IgD-negative memory B cell (primary cell): ENCODE measurements around the gene RFWD3. TPM values are rescaled to one million over a fixed set of nuclear protein-coding genes. Genes with fewer than 3 reads are reported as not detected.
A peak's percentile ranks its signal among the peaks of the same experiment; 100 is the strongest.
"Not testable (repeated sequence)": the region's sequence is repeated elsewhere in the genome, so short reads cannot be mapped to it uniquely, and the experiment has no call there.

ENCODE experiments used
- H3K27ac Mint-ChIP-seq, 3 donors: one replicate each; pipeline ENCODE4 v1.8.0; 2020 to 2022; ENCODE audit warnings: mild to moderate bottlenecking in 3 of 3, mixed read lengths in 3 of 3, moderate library complexity in 1 of 3
- H3K27me3 Mint-ChIP-seq: one replicate; pipeline ENCODE4 v1.8.0; 2021; ENCODE audit warnings: mixed read lengths
- H3K36me3 Mint-ChIP-seq: one replicate; pipeline ENCODE4 v1.8.0; 2020; ENCODE audit warnings: mild to moderate bottlenecking, mixed read lengths
- H3K4me1 Mint-ChIP-seq, 3 donors: one replicate each; pipeline ENCODE4 v1.8.0; 2020 to 2022; ENCODE audit warnings: mixed read lengths in 3 of 3, mild to moderate bottlenecking in 1 of 3
- H3K4me3 Mint-ChIP-seq, 4 donors: one replicate each; pipeline ENCODE4 v1.8.0; 2020 to 2022; ENCODE audit warnings: mild to moderate bottlenecking in 4 of 4, mixed read lengths in 4 of 4, moderate library complexity in 3 of 4
- H3K9me3 Mint-ChIP-seq, 3 donors: one replicate each; pipeline ENCODE4 v1.8.0; 2020 to 2021; ENCODE audit warnings: mixed read lengths in 3 of 3, mild to moderate bottlenecking in 1 of 3
- polyA plus RNA-seq: library from polyadenylated mRNA; unstranded; fragments of 300-500 nt; fragmentation: Illumina TruSeq; gene quantifications from one replicate; pipeline ENCODE4 v1.2.3, GENCODE V29; 2021

Gene RFWD3
- polyA plus RNA-seq, 1 donor from 2014 or later: 30.1 TPM

DNA sequence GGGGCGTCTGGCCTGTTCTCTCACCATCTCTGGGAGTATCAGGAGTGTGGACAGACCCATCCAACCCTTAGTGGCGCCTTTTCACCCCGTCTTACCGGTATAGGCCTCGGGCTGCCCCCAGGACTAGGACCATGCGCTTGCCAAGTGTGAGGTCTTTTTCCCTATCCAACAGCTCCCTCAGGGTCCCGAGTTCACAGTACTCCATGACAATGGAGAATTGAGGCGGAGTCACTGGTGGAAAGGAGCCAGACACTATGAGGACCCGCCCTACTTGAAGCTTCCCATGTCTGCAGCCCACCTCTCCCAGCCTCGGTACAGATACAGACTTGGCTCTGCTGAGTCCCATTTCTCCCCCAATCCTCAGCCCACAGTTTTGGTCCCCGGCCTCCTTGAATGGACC is 15.9 kb upstream of the RFWD3 start:
- H3K27ac Mint-ChIP-seq: peak overlapping the region in 1 of 3 donors; percentile 50
- peaks cover 5% of the 10 kb centered on the region for H3K36me3 Mint-ChIP-seq
- no peak overlapping the region for H3K4me3 Mint-ChIP-seq
- H3K4me1 Mint-ChIP-seq: peaks cover 3 to 6% (median 5%) of the 10 kb centered on the region in 3 donors
- H3K27me3 Mint-ChIP-seq: no peaks in the 10 kb centered on the region
- H3K9me3 Mint-ChIP-seq: no peaks in the 10 kb centered on the region

DNA sequence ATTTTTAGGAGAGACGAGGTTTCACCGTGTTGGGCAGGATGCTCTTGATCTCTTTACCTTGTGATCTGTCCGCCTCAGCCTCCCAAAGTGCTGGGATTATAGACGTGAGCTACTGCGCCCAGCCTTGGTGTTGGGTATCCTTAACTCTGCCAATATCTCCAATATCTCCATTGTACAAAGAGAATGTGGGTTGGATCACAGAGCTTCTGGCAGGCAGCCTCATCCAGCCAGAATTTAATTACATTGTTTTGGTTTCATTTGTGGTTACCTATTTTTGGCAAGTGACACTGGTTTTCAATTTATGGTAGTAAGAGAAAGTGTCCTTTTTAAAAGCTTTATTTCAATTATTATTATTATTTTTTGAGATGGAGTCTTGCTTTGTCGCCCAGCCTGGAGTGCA is 14.0 kb upstream of the RFWD3 start:
- Mint-ChIP-seq H3K36me3 (peaks cover 5% of the 10 kb centered on the region), H3K9me3 (no peaks in the 10 kb centered on the region), H3K27ac (no peak overlapping the region), H3K4me1 (peaks cover 3 to 5% (median 4%) of the 10 kb centered on the region in 3 donors), H3K4me3 (no peak overlapping the region), H3K27me3 (no peaks in the 10 kb centered on the region)

DNA sequence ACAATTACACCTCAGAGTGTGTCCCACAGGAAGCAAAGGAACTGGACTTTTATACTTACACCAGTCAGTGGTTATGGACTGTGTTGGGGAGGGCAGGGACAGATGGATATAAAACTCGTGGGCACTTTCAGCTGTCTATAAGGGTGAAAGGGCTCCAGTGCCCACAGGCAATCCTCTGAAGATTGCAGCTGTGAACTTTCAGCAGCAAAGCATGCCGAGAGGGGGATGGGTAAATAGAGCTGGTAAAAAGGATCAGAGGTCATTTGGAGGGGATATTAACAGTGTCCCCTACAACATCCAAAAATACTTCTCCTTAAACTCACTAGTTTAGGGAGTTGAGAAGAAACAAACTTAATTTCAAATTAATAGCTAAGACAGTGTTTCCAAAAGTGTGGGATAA is 13.3 kb upstream of the RFWD3 start:
- Mint-ChIP-seq H3K9me3 (no peaks in the 10 kb centered on the region), H3K36me3 (peaks cover 5% of the 10 kb centered on the region), H3K27me3 (no peaks in the 10 kb centered on the region), H3K27ac (peak overlapping the region in 1 of 3 donors; percentile 47), H3K4me3 (no peak overlapping the region), H3K4me1 (peaks cover 2 to 5% (median 3%) of the 10 kb centered on the region in 3 donors)

DNA sequence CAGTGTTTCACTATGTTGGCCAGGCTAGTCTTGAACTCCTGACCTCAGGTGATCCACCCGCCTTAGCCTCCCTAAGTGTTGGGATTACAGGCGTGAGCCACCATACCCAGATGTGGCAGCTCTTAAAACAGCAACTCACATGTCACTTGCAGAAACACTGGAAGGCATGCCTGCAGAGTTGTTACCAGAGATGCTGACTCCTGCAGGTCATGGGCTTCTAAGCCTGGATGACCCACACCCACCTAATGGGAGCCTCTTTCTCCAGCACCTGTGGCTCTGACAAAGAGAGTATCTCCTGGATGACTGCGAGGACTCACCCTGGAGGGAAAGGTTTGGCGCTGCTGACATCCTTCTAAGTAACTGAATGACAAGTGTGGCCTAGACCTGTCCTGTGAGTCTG is 11.2 kb upstream of the RFWD3 start:
- no peak overlapping the region for H3K4me3 Mint-ChIP-seq
- H3K9me3 Mint-ChIP-seq: no peaks in the 10 kb centered on the region
- H3K36me3 Mint-ChIP-seq: peaks cover 11% of the 10 kb centered on the region
- no peak overlapping the region for H3K27ac Mint-ChIP-seq
- H3K4me1 Mint-ChIP-seq: no peaks in the 10 kb centered on the region
- H3K27me3 Mint-ChIP-seq: no peaks in the 10 kb centered on the region

GRCh38 chr16:74673876-74674275 is 7.2 kb upstream of the RFWD3 start:
- Mint-ChIP-seq H3K4me3 (no peak overlapping the region), H3K9me3 (no peaks in the 10 kb centered on the region), H3K27me3 (no peaks in the 10 kb centered on the region), H3K4me1 (no peaks in the 10 kb centered on the region), H3K36me3 (peaks cover 10% of the 10 kb centered on the region), H3K27ac (no peak overlapping the region)

- peak overlapping the region in 1 of 3 donors; percentile 90 for H3K27ac Mint-ChIP-seq
- H3K9me3 Mint-ChIP-seq, H3K27me3 Mint-ChIP-seq, H3K36me3 Mint-ChIP-seq: not testable (repeated sequence)
- peaks cover 7 to 14% (median 12%) of the 10 kb centered on the region in 3 donors for H3K4me1 Mint-ChIP-seq
- H3K4me3 Mint-ChIP-seq: peak overlapping the region in 2 of 4 donors; percentile 79 to 97
Measured at GRCh38 chr16:74668877-74669276, 2.2 kb upstream of the RFWD3 start.

- Mint-ChIP-seq H3K36me3 (peaks cover 2% of the 10 kb centered on the region), H3K27ac (peak overlapping the region; percentile 90 to 97 (median 92)), H3K27me3 (no peaks in the 10 kb centered on the region), H3K4me3 (peak overlapping the region; percentile 94 to 99 (median 96)), H3K9me3 (no peaks in the 10 kb centered on the region), H3K4me1 (peaks cover 16 to 21% (median 20%) of the 10 kb centered on the region in 3 donors)
Measured at GRCh38 chr16:74667255-74667700, 601 bp upstream of the RFWD3 start.

DNA sequence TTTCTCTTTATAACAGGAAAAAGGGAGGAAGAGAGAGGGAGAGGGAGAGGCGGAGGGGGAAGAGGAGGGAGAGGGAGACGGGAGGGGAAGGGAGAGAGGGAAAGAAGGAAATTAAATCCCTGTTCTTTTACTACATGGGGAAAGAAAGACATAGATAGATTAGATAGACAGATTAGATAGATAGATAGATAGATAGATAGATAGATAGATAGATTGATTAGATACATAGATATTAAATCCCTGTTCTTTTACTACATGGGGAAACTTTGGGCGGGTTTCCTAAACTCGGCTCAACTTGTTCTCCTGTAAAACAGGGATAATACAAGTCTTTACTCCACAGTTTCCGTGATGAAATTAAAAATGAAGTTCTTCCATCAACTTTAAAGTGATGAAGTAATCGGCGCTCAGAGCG is 661 bp downstream of the RFWD3 start:
- H3K27me3 Mint-ChIP-seq: no peaks in the 10 kb centered on the region
- H3K4me3 Mint-ChIP-seq: peak overlapping the region; percentile 94 to 99 (median 96)
- H3K36me3 Mint-ChIP-seq: peaks cover under 1% of the 10 kb centered on the region
- H3K27ac Mint-ChIP-seq: peak overlapping the region in 1 of 3 donors; percentile 92
- peaks cover 17 to 26% (median 23%) of the 10 kb centered on the region in 3 donors for H3K4me1 Mint-ChIP-seq
- no peaks in the 10 kb centered on the region for H3K9me3 Mint-ChIP-seq

DNA sequence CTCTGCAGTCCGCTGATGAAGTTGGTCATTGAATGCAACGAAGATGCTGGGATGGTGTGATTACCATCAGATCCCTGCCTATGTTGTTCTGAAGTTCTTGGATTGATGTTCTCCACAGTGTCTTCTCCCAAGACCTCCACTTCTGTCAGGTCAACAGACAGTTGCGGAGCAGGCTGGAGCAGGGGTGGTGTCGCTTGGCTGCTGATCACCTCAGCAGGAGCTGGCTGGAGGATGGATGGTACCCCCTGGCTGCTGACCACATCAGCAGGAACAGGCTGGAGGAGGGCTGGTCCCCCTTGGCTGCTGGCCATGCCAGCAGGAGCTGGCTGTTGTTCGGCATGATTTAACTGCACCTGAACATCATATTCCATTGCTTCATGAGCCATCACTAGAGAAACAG is 5.6 kb downstream of the RFWD3 start:
- Mint-ChIP-seq H3K9me3 (no peaks in the 10 kb centered on the region), H3K27ac (no peak overlapping the region), H3K4me1 (peaks cover 28 to 39% (median 31%) of the 10 kb centered on the region in 3 donors), H3K4me3 (peak overlapping the region in 1 of 4 donors; percentile 17), H3K27me3 (no peaks in the 10 kb centered on the region), H3K36me3 (peaks cover 3% of the 10 kb centered on the region)

DNA sequence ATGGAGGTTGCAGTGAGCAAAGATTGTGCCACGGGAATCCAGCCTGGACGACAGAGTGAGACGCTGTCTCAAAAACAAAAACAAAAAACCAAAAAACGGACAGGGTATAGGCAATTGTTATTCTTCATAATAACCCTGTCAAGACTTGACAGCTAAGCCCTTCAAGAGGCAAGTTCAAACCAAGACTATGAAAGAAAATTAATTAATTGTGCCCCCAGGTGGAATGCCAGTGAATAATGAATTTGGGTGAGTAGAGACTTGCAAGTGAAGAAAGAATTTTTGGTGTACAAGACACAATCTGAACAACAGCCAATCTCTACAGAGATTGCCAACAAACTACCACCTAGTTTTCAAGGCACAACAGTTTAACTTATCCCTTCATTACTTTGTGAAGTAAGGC is 6.3 kb downstream of the RFWD3 start:
- Mint-ChIP-seq H3K4me1 (peaks cover 28 to 44% (median 32%) of the 10 kb centered on the region in 3 donors), H3K9me3 (no peaks in the 10 kb centered on the region), H3K4me3 (peak overlapping the region in 1 of 4 donors; percentile 17), H3K27ac (no peak overlapping the region), H3K27me3 (no peaks in the 10 kb centered on the region), H3K36me3 (peaks cover 3% of the 10 kb centered on the region)

- no peak overlapping the region for H3K27ac Mint-ChIP-seq
- no peak overlapping the region for H3K4me3 Mint-ChIP-seq
- H3K27me3 Mint-ChIP-seq: no peaks in the 10 kb centered on the region
- H3K36me3 Mint-ChIP-seq: peaks cover 3% of the 10 kb centered on the region
- no peaks in the 10 kb centered on the region for H3K9me3 Mint-ChIP-seq
- peaks cover 28 to 43% (median 30%) of the 10 kb centered on the region in 3 donors for H3K4me1 Mint-ChIP-seq
Measured at GRCh38 chr16:74659041-74659440, 7.6 kb downstream of the RFWD3 start.

- no peak overlapping the region for H3K27ac Mint-ChIP-seq
- H3K27me3 Mint-ChIP-seq: no peaks in the 10 kb centered on the region
- no peaks in the 10 kb centered on the region for H3K9me3 Mint-ChIP-seq
- H3K36me3 Mint-ChIP-seq: peaks cover 3% of the 10 kb centered on the region
- H3K4me1 Mint-ChIP-seq: peaks cover 24 to 43% (median 27%) of the 10 kb centered on the region in 3 donors
- H3K4me3 Mint-ChIP-seq: peak overlapping the region in 1 of 4 donors; percentile 20
Measured at GRCh38 chr16:74657870-74658642, 8.6 kb downstream of the RFWD3 start.

GRCh38 chr16:74654536-74655050 is 12.1 kb downstream of the RFWD3 start:
- Mint-ChIP-seq H3K36me3 (no peaks in the 10 kb centered on the region), H3K27ac (peak overlapping the region in 1 of 3 donors; percentile 73), H3K9me3 (no peaks in the 10 kb centered on the region), H3K4me1 (peaks cover 22 to 33% (median 27%) of the 10 kb centered on the region in 3 donors), H3K27me3 (no peaks in the 10 kb centered on the region), H3K4me3 (no peak overlapping the region)

GRCh38 chr16:74652883-74653282 is 13.8 kb downstream of the RFWD3 start:
- not testable (repeated sequence) for H3K27me3 Mint-ChIP-seq, H3K36me3 Mint-ChIP-seq, H3K9me3 Mint-ChIP-seq, H3K27ac Mint-ChIP-seq, H3K4me3 Mint-ChIP-seq
- peaks cover 15 to 24% (median 19%) of the 10 kb centered on the region in 3 donors for H3K4me1 Mint-ChIP-seq

- no peaks in the 10 kb centered on the region for H3K9me3 Mint-ChIP-seq
- H3K27ac Mint-ChIP-seq: peak overlapping the region in 1 of 3 donors; percentile 30
- peaks cover 14 to 24% (median 15%) of the 10 kb centered on the region in 3 donors for H3K4me1 Mint-ChIP-seq
- peaks cover 1% of the 10 kb centered on the region for H3K36me3 Mint-ChIP-seq
- H3K27me3 Mint-ChIP-seq: no peaks in the 10 kb centered on the region
- H3K4me3 Mint-ChIP-seq: no peak overlapping the region
Measured at GRCh38 chr16:74652249-74652648, 14.4 kb downstream of the RFWD3 start.
